HG02870 (cell line): ENCODE measurements around the gene CD151.

Source experiments
- ATAC-seq: cut with Tn5 transposase; IDR thresholded peaks from one replicate; pipeline ENCODE4 v1.9.1; 2021; ENCODE audit warnings: mild to moderate bottlenecking, moderate library complexity; ENCODE audit not compliant: unreplicated experiment

Gene CD151

DNA sequence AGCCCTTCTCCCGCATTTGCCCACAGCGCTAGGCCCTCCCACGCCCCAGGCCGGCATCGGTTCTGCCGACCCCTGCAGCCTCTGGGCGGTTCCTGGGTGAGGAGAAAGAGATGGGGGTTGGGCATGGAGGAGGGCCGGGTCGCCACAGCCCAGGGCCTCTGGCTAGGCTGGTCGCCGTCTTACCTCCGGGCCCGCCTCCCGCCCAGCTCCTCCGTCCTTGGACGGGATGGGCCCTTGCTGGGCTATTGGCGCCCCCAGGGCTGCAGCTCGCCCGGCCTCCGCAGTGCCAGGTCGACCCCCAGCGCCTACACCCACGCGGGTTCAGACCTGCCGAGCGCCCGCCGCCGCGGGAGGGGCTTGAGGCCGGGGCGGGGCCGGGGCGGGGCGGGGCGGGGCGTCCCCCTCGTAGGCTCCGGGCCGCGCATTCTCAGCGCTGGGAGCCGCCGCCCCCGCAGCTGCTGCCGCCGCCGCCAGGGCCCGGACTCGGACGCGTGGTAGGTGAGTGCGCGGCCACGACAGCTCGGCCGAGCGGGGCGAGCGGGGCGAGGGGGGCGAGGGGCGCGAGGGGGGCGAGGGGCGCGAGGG is at the start of gene CD151:
CD151 (plus strand) TSS at position 424 of the 585 bp plus-strand sequence. CDS start 3,118 bp downstream, outside the sequence.
- ATAC-seq = peak; percentile 35

GRCh38 chr11:783581-784015 is 49.2 kb upstream of the CD151 start:
- ATAC-seq = no peak

DNA sequence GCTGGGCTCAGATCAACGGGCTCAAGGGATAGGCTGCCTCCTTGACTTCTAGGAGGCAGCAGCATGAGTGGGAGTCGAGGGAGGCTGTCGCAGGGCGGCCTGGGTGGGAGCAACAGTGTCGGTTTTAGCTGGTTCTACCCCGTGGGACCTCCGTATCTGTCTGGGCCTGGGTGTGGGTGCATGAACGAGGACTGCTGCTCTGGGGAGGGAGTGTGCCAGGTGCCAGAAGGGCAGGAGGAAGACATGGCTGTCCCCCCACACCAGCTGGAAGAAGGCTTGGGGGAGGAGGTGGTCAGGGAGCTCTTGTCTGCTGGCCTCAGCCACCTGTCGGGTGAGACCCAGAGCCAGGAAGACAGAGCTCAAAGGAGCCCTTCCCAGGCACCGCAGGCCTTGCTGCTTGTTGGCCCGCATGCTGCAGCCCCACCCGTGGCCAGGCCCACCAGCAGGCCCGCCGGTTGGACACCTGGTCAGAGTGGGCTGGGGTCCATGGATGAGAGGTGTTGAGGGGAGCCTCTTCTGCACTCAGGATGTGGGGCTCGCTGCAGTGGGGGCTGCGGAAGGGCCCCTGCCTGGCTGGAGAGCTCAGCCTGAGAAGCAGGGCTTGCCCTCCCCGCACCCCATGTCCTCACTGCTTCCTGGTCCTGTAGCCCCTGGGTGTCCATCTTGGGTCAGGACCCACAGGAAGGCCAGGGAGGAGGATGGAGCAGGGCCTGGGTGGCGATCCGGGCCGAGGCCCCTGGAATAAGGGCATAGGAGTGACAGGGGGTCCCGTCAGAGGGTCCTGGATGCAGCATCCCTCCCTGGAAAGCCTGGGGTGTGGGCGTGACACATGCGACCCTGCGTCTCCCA is 46.3 kb upstream of the CD151 start:
- ATAC-seq = no peak

DNA sequence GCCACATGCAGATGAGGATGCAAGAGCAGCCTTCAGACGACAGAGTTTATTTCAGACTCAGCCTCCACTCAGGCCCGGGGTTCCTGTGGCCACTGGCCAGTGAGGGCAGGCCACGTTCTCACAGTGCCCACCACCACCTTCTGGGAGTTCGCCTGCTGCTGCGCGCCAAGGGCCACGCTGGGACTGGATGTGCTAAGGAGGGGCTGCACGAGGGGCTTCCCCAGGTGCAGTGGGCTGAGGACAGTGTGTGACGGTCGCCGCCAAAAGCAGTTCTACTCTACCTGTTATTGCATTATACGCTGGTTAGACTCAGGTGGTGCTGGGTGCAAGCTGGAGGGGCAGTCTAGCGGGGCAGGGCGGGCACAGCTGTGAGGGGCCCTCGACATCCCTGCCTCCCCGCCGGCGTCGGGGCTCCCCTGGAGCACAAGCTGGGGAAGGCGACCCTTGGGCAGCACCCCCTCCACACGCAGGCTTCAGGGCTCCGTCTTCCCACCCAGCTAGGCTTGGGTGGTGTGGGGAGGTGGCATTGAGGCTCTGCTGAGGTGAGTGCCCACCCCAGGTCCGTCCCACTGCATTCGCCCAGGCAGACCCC is 45.6 kb upstream of the CD151 start:
- no peak for ATAC-seq

- ATAC-seq = no peak
Measured at GRCh38 chr11:788009-788640, 44.6 kb upstream of the CD151 start.

DNA sequence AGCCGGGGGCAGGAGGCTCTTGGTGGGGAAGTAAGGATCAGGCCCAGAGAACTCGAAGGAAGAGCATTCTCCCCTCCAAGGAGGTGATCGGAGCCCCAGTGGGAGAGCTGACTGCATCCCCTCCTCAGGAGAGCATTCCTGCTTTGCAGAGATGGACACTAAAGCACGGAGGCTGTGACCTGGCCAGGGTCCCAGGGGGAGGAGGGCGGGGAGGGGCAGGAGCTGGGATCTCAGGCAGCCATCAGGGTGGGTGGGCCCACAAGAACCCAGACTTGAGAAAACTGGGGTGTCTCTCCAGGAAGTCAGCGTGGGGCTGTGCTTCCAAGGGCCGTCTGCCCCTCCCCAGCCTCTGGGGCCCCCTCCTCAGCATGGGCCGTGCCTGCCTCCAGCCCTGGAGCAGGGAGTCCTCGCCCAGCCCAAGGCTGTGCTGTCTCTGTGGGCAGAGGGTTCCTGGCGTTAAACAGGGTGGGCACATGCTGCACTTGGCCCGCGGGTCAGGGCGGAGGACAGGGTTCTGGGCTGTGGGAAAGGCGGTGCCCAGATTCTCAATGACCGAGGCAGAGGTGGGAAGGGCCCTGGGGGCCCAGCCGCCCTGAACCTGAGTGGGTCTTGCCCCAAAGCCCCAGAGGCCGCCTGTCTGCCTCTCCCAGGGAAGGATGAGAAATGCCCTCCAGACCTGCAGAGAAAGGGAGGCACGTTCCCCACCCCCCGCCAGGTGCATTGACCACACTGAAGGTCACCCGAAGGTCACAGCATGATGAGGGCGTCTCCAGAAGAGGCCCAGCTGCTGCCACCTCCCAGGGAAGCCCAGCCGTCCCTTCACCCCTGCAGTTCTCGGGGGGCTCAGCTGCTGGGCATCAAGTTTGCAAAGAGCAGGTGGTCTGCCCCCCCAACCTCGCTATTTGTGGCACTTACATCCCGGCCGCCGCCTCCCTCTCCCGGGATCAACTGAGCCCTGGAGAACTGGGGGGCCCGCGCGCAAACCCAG is 43.5 kb upstream of the CD151 start:
- no peak for ATAC-seq

GRCh38 chr11:789943-790342 is 42.8 kb upstream of the CD151 start, which contains the start of gene CEND1:
Gene CEND1 (minus strand): TSS chr11:790090. CDS start chr11:788576, 1,514 bp downstream.
- no peak for ATAC-seq

DNA sequence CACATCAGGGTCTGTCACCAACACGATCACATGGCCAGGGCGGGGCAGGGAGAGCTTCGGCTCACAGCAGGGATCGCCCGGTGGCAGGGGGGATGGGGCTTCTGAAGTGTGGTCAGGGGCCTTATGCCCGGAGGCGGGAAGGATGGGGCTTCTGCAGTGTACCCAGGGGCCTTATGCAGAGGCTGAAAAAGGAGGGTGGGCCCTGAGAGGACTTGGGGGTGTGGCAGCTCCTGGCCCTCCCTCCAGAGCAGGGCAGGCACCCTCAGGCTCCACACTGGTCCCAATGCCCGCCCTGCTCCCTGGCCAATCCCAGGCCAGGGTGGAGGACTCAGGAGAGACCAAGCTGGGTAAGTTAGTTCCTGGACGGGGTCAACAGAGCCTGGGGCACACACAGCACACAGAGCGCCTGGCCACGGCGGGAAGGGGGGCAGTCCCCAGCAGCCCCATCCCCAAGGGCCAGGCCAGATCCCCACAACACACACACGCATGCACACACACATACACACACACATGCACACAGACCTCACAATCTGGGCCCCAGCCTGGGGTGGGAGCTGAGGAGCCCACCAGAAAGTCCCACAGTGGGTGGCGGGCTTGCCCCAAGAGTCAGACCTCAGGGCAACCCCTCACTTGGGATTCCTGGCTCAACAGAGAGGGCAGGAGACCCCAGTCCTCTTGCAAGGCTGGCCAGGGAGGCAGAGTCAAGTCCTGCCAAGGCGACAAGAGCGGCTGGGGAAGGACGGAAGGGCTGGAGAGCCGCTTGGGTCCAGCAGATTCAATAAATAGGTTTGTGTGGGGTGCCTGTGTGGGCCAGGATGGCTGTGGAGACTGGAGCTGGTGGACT is 41.8 kb upstream of the CD151 start:
- no peak for ATAC-seq

GRCh38 chr11:791658-792534 is 40.9 kb upstream of the CD151 start:
- ATAC-seq = no peak

DNA sequence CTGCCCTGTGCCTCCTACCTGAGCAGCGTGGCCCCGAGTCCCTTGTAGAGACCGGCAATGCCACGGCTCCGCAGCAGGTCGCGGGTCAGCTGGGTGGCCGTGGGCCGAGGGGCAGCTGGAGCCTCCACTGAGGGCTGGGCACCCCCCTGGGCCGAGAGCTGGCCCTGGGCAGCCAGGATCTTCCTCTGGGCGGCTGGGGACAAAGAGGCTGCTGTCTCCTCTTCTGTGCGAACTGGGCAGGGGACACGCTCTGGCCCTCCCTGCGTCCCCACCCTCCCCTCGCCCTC is 40.3 kb upstream of the CD151 start:
- ATAC-seq = no peak

GRCh38 chr11:792873-793272 is 39.9 kb upstream of the CD151 start:
- ATAC-seq = no peak

GRCh38 chr11:793556-793955 is 39.2 kb upstream of the CD151 start:
- no peak for ATAC-seq

DNA sequence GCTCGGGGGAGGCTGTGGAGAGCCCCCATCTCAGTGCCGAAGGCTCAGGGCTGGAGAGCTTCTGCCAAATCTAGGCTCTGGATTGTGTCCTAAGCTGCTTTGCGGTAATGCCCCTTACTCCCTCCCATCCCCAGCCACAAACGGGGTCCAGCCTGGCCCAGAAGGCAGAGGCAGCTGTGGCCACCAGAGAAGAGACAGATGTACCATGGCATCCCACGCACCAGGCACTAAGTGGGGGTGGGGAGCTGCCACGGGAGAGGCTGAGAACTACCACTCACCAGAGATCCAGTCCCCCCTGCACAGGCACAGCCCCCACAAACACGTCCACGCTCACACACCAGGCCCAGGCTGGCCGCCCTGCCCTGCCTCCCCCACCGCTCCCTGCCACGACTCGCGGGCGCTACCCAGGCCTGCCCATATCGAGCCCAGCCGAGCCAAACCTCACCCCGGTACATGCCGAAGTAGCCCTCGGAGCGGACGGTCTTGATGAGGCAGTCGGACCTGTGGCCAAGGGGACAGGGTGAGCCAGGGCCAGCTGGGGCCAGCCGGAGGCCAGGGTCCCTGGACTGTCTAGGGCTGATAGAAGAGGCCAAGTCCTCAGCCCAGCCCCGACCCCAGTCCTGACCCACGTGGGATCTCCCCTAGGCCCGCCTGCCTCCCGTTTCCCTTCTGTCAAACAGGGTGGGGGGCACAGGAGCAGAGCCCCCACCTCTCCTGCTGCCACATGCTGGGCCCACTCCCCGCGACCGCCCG is 38.6 kb upstream of the CD151 start:
- ATAC-seq = no peak

DNA sequence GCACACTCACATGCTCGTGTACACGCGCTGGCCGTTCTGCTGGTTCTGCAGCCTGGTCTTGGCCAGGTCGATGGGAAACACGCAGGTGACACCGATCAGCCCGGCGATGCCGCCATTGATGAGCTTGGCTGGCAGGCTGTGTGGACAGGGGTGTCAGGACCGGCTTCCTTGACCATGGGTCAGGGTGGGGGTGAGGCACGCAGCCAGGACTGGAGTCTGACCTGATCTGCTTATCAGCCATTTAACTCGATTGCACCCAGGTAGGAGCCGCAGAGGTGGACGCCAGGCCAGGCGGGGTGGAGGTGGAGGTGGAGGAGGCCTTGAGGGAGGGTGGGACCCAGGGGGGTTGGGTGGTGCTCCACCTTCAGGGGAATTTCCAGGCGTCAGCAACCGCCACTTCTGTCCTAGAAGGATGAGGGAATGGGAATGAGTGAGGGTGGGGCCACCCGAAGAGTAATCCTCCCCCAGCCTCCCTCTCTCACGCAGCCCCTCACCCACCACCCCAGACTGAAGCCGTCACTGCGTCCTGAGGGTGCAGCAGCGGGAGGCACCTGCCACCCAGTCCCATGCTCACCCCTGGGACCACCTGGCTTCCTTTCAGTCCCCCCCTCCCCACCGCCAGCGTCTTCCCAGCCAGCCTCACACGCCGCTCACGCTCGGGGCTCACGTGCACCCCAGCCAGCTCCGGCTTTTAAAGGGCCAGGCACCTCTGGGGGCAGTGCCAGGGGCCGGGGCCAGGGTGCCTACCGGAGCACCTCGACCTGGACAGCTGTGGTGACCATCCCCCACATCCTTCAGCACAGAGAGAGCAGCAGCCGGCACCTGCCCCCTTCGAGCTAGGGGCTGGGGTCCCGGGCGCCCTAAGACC is 37.8 kb upstream of the CD151 start:
- no peak for ATAC-seq

GRCh38 chr11:795634-796564 is 36.9 kb upstream of the CD151 start:
- no peak for ATAC-seq
